ENCODE data around the gene FOXG1. TPM values are rescaled to one million over a fixed set of nuclear protein-coding genes. Genes with fewer than 3 reads are reported as not detected.

Gene FOXG1
- total RNA-seq, 4 donors from 2014 or later: 0.11 to 0.13 TPM; not detected in 2

GRCh38 chr14:28758253-28758884, 8.2 kb upstream of the FOXG1 start:
- intact Hi-C loops (cut with DNase I): loop anchor here (10.0 kb wide), 1 partner anchor 776 kb away; no protein-coding TSS in a partner anchor
- WGBS, 2 donors: 7 to 12% methylated on average over 12 of the region's 12 CpGs
- Histone ChIP-seq H3K9me3 (no peaks in the 10 kb centered on the region), H3K4me3 (replicated peaks in 1 of 3) (no peak overlapping the region), H3K27me3 (peaks cover 52% of the 10 kb centered on the region), H3K27ac (no peak overlapping the region), H3K4me1 (peaks cover 0 to 6% of the 10 kb centered on the region in 2 donors), H3K36me3 (no peaks in the 10 kb centered on the region)
- TF ChIP-seq CTCF (IDR thresholded peaks at IDR 0.05) (no peak), POLR2A (IDR thresholded peaks at IDR 0.05) (no peak)
- no peak for DNase-seq

GRCh38 chr14:28758885-28759652, 7.5 kb upstream of the FOXG1 start:
- TF ChIP-seq CTCF (IDR thresholded peaks at IDR 0.05) (no peak), POLR2A (IDR thresholded peaks at IDR 0.05) (no peak)
- Histone ChIP-seq H3K27ac (no peak overlapping the region), H3K36me3 (no peaks in the 10 kb centered on the region), H3K4me3 (replicated peaks in 1 of 3) (no peak overlapping the region), H3K27me3 (peaks cover 59% of the 10 kb centered on the region), H3K4me1 (peaks cover 0 to 6% of the 10 kb centered on the region in 2 donors), H3K9me3 (no peaks in the 10 kb centered on the region)
- no peak for DNase-seq
- WGBS, 2 donors: 8 to 9% methylated on average over 30 of the region's 30 CpGs
- intact Hi-C loops (cut with DNase I): loop anchor here (10.0 kb wide), 1 partner anchor 776 kb away; no protein-coding TSS in a partner anchor

GRCh38 chr14:28759653-28760313, 6.8 kb upstream of the FOXG1 start:
- no peak overlapping the region for H3K4me3 ChIP-seq (replicated peaks in 1 of 3)
- DNase-seq: no peak
- intact Hi-C loops (cut with DNase I): loop anchor here (10.0 kb wide), 1 partner anchor 775 kb away; no protein-coding TSS in a partner anchor
- H3K27me3 ChIP-seq: peaks cover 62% of the 10 kb centered on the region
- H3K36me3 ChIP-seq: no peaks in the 10 kb centered on the region
- H3K27ac ChIP-seq: no peak overlapping the region
- peaks cover 0 to 6% of the 10 kb centered on the region in 2 donors for H3K4me1 ChIP-seq
- TF ChIP-seq POLR2A (IDR thresholded peaks at IDR 0.05): no peak
- TF ChIP-seq CTCF (IDR thresholded peaks at IDR 0.05): no peak
- no peaks in the 10 kb centered on the region for H3K9me3 ChIP-seq
- 5 to 8% methylated on average over 36 of the region's 36 CpGs for WGBS, 2 donors

GRCh38 chr14:28760431-28760996, 6.1 kb upstream of the FOXG1 start:
- TF ChIP-seq POLR2A (IDR thresholded peaks at IDR 0.05) (no peak), CTCF (IDR thresholded peaks at IDR 0.05) (no peak)
- H3K27ac ChIP-seq: no peak overlapping the region
- WGBS, 2 donors: 14% methylated on average over 9 of the region's 9 CpGs
- DNase-seq: no peak
- H3K27me3 ChIP-seq: peaks cover 63% of the 10 kb centered on the region
- no peak overlapping the region for H3K4me3 ChIP-seq (replicated peaks in 1 of 3)
- no peaks in the 10 kb centered on the region for H3K9me3 ChIP-seq
- intact Hi-C loops (cut with DNase I): no loop called here
- peaks cover 2 to 6% of the 10 kb centered on the region in 2 donors for H3K4me1 ChIP-seq
- H3K36me3 ChIP-seq: no peaks in the 10 kb centered on the region

All from thyroid gland (tissue), 4 donors.